Liver (tissue), 3 donors: ENCODE results near the gene NAT14.

Experiments used
- ATF3 ChIP-seq: IDR thresholded peaks from 2 replicates; pipeline ENCODE4 v1.6.1; 2016; ENCODE audit warnings: antibody characterized with exemption
- CTCF ChIP-seq: fragments of 150-350 bp; IDR thresholded peaks from 2 replicates; pipeline ENCODE4 v1.5.1; 2017; ENCODE audit warnings: improper control_type of control experiment, low read depth, low read length; ENCODE audit not compliant: missing input control
- FOXA1 ChIP-seq: IDR thresholded peaks from 2 replicates; pipeline ENCODE4 v1.6.1; 2016; ENCODE audit warnings: antibody characterized with exemption
- JUND ChIP-seq, 2 donors: IDR thresholded peaks; 2 replicates each; pipeline ENCODE4 v1.6.1; 2016; ENCODE audit warnings: antibody characterized with exemption in 2 of 2
- RAD21 ChIP-seq, 2 donors: IDR thresholded peaks; 2 replicates each; pipeline ENCODE4 v1.6.1; 2016; ENCODE audit warnings: antibody characterized with exemption in 2 of 2, mild to moderate bottlenecking in 2 of 2
- SP1 ChIP-seq: IDR thresholded peaks from 2 replicates; pipeline ENCODE4 v1.6.1; 2018; ENCODE audit warnings: antibody characterized with exemption, mild to moderate bottlenecking
- TAF1 ChIP-seq: conservative IDR thresholded peaks from 2 replicates; pipeline ENCODE4 v1.6.1; 2016; ENCODE audit warnings: antibody characterized with exemption, mild to moderate bottlenecking
- TF ChIP-seq, protein P1 (sequence below): IDR thresholded peaks from 2 replicates; pipeline ENCODE4 v1.6.1; 2016; ENCODE audit warnings: antibody characterized with exemption, mild to moderate bottlenecking
- TF ChIP-seq, protein P2 (sequence below): IDR thresholded peaks from 2 replicates; pipeline ENCODE4 v1.6.1; 2016; ENCODE audit warnings: antibody characterized with exemption
- donor health status: healthy.
- donor health status: healthy.

- TF ChIP-seq CTCF (no peak), FOXA1 (no peak), ATF3 (no peak), SP1 (no peak), RAD21 (IDR thresholded peaks at IDR 0.05) (no peak), JUND (IDR thresholded peaks at IDR 0.05) (no peak), TAF1 (no peak)
- TF ChIP-seq, protein P1, sequence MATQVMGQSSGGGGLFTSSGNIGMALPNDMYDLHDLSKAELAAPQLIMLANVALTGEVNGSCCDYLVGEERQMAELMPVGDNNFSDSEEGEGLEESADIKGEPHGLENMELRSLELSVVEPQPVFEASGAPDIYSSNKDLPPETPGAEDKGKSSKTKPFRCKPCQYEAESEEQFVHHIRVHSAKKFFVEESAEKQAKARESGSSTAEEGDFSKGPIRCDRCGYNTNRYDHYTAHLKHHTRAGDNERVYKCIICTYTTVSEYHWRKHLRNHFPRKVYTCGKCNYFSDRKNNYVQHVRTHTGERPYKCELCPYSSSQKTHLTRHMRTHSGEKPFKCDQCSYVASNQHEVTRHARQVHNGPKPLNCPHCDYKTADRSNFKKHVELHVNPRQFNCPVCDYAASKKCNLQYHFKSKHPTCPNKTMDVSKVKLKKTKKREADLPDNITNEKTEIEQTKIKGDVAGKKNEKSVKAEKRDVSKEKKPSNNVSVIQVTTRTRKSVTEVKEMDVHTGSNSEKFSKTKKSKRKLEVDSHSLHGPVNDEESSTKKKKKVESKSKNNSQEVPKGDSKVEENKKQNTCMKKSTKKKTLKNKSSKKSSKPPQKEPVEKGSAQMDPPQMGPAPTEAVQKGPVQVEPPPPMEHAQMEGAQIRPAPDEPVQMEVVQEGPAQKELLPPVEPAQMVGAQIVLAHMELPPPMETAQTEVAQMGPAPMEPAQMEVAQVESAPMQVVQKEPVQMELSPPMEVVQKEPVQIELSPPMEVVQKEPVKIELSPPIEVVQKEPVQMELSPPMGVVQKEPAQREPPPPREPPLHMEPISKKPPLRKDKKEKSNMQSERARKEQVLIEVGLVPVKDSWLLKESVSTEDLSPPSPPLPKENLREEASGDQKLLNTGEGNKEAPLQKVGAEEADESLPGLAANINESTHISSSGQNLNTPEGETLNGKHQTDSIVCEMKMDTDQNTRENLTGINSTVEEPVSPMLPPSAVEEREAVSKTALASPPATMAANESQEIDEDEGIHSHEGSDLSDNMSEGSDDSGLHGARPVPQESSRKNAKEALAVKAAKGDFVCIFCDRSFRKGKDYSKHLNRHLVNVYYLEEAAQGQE: no peak
- TF ChIP-seq, protein P2, sequence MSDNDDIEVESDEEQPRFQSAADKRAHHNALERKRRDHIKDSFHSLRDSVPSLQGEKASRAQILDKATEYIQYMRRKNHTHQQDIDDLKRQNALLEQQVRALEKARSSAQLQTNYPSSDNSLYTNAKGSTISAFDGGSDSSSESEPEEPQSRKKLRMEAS: no peak
Measured at GRCh38 chr19:55483706-55484592, 1.0 kb upstream of the NAT14 start.
